ENCODE results near the gene SEPTIN8. TPM values are rescaled to one million over a fixed set of nuclear protein-coding genes. Genes with fewer than 3 reads are reported as not detected.

Gene SEPTIN8
- total RNA-seq, 1 experiment from 2014 or later: 21.4 TPM

DNA sequence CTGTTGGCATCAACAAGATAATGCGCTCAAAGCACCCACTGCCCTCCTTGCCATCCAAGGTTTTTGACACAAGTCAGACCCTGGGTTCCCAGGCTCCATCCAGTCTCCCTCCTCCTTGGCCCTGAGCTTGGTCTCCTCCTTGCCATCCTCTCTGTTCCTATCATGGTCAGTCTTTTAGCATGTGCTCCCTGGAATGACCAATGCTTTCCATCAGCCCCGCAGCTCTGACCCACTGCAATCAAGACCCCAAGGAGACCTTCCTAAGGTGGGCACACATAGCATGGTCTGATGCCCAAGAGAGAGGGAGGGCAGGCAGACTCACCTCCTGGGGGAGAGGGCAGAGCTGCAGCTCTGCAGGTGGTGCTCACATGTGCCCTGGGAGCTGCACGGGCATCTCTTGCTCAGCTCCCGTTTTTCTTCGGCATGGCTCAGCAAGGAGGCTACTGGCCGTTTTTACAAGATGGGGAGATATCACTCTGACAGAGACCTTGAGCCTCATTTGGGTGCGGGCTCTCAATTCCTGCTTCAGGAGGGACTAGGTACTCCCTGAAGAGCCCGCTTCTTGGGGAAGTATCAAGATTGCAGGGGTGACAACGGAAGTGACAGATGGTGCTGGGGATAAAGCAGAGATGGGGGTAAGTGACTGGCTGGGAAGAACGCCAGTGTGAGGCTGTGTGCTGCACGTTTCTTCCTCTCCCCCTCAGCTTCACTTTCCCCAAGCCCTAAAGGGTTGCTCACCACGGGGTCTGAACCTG, 3.3 kb downstream of the SEPTIN8 start:
- in situ Hi-C loops (cut with HindIII; ENCODE audit: low pct_unique_long_range_greater_than_20kb, low sequenced_read_pairs): no loop called here
- DNase-seq (ENCODE audit: low read depth, low spot score): no peak

DNA sequence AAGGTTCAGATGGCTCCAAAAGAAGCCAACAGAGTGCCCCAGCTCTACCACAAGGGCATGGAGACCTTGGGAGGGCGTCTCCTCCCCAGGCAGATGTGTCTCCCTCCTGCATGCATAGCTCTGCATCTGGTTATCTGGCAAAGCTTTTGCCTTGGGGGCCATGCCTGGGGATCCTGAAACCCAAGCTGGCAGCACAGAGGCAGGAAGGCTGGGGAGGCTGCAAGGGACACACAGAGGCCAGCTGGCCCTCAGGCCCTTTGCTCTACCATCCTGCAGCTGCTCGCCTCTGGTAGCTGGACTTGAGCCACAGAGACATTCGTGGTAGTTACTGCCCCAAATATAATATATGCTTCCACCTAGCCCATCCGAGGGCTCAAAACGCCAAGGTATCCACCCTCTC, 3.9 kb downstream of the SEPTIN8 start:
- no peak for DNase-seq (ENCODE audit: low read depth, low spot score)
- in situ Hi-C loops (cut with HindIII; ENCODE audit: low pct_unique_long_range_greater_than_20kb, low sequenced_read_pairs): no loop called here

DNA sequence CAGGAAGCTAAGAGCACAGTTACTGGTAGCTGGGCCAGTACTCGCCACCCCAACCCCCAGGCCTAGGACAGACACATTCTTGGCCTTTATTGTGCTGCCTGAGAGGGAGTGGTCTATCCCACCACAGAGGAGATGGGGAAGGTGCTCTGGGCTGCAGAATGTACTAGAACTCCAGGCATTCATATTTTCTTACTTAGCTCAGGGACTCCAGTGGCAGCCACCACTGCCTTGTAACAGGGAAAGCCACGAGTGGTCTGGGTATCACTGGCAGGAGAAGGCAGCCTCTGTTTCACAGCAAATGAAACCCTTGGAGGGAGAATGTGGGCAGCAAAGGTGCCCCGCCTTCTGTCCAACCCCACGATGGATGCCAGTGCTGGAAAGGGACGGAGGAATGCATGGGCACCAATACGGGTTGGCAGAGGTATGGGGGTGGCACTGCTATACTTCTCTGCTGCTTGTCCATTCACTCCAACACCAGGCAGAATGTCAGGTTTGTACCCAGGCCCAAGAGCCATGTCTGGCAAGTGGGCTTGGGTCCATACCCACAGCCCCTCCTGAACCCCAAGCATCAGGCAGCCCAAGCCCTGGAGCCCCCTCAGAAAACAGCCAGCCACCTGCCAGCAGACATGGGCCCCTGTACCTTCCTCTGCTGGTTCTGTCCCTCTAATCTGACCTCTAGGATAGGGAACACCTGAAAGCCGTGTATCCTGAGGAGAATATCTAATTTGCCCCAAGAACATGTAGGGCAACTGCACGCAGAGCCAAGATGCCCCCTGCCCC, 4.6 kb downstream of the SEPTIN8 start:
- no peak for DNase-seq (ENCODE audit: low read depth, low spot score)
- in situ Hi-C loops (cut with HindIII; ENCODE audit: low pct_unique_long_range_greater_than_20kb, low sequenced_read_pairs): no loop called here

DNA sequence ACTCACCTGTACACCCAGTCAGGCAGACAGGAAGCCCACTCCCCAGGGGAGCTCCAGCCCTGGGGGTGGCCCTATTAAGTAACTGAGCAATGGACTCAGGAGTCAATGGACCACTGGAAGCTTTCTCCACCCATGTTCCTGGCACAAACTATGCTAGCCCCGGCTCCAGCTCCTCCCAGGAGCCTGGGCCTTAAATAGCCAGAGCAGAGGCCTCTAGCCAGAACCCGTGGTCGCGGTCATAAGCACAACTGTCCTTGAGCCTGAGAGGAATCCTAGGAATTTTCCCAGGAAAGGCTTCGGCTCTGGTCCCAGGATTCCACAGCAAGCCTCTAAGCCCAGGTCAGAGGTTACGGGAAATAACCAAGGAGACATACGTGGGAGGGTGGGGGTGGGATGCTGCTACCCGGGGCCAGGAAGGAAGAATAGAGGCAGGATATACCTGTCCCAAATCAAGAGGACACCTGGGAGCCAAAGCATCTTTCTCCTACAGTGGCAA, 5.5 kb downstream of the SEPTIN8 start:
- in situ Hi-C loops (cut with HindIII; ENCODE audit: low pct_unique_long_range_greater_than_20kb, low sequenced_read_pairs): no loop called here

DNA sequence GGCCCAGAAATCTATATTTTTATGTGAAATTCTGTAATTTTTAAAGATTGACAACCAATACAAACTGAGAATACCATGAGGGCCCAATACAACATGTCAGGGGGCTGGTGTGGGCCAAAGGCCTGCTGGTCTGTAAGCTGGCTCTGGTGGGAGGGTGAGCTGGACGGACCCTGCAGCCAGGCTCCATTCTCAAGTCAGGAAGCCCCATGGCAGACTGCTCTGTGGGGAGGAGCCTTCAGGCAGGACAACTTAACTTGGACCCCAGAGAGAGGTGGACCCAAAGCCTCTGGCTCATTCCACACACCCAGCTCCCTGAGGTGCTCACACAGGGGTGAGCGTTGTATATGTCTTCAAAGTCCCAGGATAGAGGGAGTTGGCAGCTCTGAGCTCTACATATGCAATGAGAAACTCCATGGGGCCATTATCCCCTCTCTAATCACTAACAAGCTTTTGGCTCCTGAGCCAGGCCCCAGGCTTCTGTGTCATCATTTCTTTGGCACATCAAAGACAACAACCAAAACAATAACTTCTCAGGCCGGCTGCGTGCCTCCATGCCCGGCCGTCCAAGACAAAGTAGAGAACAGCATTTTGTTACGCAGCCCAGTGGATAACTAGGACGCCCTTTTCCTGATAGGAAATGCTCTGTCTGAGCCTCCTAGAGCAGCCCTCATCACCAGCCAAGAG, 6.4 kb downstream of the SEPTIN8 start:
- in situ Hi-C loops (cut with HindIII; ENCODE audit: low pct_unique_long_range_greater_than_20kb, low sequenced_read_pairs): no loop called here
- DNase-seq (ENCODE audit: low read depth, low spot score): no peak

More for the DNA sequence above, 5.5 kb downstream of the SEPTIN8 start:
- DNase-seq (ENCODE audit: low read depth, low spot score): no peak

DNA sequence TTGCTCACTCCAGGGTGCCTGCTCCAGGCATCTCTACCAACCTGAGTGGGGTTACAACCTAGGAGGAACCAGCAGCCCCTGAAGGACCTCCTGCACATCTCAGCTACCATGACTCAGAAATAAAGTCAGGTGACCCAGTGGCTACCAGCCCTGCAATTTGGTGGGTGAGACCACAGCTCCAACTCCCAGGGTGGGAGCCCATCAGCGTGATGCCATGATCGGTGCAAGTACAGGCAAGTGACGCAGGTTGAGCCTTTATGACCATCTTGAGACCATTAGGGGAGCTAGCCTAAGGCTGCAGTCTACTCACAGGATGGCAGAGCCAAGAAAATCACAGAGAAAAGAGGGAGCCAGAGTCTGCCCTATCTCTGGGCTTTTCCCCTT, 8.6 kb downstream of the SEPTIN8 start:
- no peak for DNase-seq (ENCODE audit: low read depth, low spot score)
- in situ Hi-C loops (cut with HindIII; ENCODE audit: low pct_unique_long_range_greater_than_20kb, low sequenced_read_pairs): no loop called here

DNA sequence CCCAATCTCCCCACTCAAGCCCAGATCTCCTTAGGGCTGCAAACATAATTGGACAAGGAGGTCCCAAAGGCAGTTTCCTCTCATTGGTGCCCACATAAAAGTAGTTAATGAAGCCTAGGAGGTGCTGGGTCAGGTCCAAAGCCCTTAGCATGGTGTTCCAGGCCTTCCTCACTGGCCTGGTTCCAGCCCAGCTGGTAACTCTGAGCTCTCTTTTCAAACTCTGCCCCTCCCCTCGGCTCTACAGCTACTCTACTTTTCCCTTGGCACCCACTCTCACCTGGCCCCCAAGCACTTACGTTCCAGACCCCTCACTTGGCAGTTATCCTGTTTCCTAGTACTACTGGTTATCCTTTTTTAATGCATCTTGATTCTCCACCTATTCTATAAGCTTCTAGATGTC, 9.9 kb downstream of the SEPTIN8 start:
- in situ Hi-C loops (cut with HindIII; ENCODE audit: low pct_unique_long_range_greater_than_20kb, low sequenced_read_pairs): no loop called here
- no peak for DNase-seq (ENCODE audit: low read depth, low spot score)

DNA sequence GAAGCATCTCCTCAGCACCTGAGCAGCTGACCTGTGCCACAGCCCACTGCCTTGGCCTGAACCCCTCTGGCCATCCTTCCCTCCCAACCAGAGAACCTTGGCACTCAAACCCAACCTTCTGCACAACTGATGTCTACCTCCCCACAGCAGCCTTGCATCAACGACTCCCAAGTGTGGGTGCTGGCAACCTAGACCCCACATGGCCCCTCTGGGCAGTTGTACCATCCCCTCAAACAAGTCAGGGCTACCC, 10.3 kb downstream of the SEPTIN8 start:
- no peak for DNase-seq (ENCODE audit: low read depth, low spot score)
- in situ Hi-C loops (cut with HindIII; ENCODE audit: low pct_unique_long_range_greater_than_20kb, low sequenced_read_pairs): no loop called here

DNA sequence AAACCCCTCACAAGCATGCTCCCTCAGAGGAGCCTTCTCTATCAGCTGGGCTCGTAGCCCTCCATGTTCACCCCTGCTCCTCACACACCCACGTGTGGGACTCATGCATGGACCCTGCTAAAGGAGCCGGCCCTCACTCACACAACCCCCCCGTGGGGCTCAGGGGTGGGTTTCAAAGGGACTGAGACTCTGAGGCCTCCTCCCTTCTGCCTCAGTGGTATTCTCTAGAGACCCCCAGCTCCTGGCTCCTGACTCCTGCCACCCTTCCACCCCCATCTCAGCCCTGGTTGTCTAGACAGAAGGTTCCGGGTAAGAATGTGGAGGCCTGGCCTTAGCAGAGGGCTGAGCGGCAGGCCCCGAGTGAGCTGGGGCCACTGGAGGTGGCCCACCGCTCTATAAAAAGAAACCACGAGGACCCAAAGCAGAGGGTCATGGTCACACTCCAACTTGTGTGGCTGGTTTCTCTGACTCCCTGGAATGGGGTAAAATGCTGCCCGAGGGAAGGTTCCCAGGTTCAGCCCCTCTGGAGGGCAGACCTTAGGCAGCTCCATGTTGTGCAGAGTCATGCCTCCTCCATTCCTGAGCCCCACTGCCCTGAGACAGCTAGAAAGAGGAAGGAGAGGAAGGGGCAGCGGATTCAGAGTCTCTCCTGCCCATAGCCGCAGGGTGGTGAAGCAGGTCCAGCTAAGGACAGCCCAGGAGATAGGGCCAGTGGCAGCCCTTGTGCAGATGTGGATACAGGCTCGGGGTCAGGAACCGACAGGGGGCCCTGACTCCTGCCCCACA, 10.8 kb downstream of the SEPTIN8 start:
- in situ Hi-C loops (cut with HindIII; ENCODE audit: low pct_unique_long_range_greater_than_20kb, low sequenced_read_pairs): no loop called here
- DNase-seq (ENCODE audit: low read depth, low spot score): no peak

DNA sequence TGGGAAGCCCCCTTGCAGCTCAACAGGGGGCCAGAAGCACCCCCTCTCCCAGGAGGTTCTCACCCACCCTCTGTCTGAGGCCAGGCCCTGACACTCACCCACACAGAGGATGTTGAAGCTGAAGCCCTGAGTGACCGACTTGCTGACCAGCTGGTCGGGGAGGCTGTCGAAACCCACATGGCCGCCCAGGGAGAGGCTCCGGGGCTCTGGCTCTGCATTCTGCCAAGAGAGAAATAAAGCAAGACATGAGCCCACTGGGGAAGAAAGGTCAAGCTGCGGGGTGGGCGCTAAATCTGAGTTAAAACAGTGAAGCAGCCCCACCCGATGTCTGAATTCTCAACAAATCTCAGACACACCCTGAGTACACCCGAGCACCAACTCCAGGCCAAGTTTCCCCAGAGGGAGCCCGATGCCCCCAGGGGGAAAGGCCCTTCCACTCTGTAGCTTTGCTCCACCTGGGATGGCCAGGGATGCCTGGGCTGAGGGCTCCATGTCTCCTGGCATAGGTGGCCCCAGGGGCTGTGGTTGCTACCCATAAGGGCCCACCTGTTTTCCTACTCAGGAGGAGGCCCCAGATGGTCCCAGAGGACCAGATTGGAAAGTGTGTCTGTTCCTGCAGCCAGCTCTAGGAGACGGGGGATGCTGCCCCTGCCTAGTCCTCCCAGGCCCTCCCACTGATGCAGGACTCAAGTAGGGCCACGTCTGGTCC, 11.6 kb downstream of the SEPTIN8 start:
- in situ Hi-C loops (cut with HindIII; ENCODE audit: low pct_unique_long_range_greater_than_20kb, low sequenced_read_pairs): no loop called here
- no peak for DNase-seq (ENCODE audit: low read depth, low spot score)

DNA sequence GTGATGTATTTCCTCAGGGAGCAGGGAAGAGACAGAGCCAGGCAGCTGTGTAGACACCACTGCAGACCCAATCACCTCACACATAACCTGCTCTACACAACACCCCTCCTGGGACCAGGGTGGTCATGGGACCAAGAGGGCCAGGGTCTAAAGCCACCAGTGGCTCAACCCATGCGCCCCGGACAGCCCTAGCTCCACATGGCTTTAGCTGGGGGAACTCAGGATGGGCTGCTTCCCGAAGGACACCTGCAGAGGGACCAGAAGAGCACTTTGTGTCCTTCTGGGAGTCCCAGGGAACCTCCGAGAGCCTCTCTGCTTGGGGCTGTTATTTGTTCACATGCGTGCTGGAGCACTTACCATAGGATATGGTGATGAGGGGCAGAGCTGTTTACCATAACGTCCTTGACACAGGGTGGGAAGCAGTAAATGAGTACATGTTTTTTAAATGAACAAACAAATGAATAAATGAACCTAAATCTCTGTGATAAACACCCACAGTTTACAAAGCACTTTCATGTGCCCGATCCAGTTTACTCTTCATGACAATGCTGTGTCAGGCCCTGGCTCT, 12.3 kb downstream of the SEPTIN8 start:
- no peak for DNase-seq (ENCODE audit: low read depth, low spot score)
- in situ Hi-C loops (cut with HindIII; ENCODE audit: low pct_unique_long_range_greater_than_20kb, low sequenced_read_pairs): no loop called here

DNA sequence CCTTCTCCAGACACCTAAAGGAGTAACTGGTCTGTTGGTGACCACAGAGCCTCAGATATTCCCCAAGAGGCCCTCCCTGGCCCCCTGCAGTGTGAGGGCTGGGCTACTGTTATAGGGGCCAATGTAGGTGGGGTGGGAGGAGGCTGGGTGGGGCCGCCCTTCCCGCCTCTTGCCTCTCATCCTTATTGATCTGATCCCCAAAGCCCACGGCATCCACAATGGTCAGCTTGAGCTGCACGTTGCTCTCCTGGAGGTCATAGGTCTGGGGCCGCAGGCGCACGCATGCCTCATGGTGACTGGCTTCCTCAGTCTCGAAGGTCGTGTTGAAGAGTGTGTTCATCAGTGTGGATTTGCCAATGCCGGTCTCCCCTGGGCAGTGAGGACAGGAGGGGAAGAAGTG, 13.0 kb downstream of the SEPTIN8 start:
- no peak for DNase-seq (ENCODE audit: low read depth, low spot score)
- in situ Hi-C loops (cut with HindIII; ENCODE audit: low pct_unique_long_range_greater_than_20kb, low sequenced_read_pairs): no loop called here

DNA sequence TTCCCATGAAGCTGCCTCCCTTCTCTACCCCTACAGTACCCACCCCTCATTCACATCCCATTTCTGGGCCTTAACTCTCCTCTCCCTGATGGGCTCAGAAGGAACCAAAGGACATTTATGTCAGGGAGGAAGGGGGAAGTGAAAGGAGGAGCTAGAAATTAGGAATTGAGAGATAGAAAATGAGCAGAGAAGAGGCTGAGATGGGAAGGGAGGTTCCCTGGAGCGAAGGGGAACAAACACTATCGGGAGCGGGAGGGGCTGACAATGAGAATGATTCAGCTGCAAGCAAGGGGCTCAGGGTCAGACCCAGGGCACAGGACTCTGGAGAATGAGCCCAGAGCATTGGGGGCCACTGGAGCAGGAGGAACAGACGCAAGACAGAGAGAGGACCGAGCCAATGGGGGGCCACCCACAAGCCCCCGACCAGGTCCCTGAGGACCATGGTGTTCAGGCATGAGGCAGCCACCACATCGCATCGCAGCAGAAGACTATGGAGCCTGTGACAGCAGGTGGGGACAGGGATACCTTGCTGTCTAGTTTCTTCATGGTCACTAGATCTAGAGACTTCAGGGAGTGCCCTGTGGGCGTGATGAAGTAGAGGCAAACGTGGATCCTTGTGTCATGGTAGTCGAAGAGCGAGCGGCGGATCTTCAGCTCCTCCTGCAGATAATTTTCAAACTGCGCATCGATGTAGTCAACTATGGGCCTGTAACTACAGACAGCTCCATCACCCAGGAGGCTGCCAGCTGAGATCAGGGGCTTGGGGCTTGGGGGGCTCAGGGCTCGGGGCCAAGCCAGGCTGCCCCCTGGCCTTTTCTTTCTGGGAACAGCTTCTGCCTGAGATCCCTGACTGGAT, 13.6 kb downstream of the SEPTIN8 start:
- in situ Hi-C loops (cut with HindIII; ENCODE audit: low pct_unique_long_range_greater_than_20kb, low sequenced_read_pairs): no loop called here
- DNase-seq (ENCODE audit: low read depth, low spot score): no peak

DNA sequence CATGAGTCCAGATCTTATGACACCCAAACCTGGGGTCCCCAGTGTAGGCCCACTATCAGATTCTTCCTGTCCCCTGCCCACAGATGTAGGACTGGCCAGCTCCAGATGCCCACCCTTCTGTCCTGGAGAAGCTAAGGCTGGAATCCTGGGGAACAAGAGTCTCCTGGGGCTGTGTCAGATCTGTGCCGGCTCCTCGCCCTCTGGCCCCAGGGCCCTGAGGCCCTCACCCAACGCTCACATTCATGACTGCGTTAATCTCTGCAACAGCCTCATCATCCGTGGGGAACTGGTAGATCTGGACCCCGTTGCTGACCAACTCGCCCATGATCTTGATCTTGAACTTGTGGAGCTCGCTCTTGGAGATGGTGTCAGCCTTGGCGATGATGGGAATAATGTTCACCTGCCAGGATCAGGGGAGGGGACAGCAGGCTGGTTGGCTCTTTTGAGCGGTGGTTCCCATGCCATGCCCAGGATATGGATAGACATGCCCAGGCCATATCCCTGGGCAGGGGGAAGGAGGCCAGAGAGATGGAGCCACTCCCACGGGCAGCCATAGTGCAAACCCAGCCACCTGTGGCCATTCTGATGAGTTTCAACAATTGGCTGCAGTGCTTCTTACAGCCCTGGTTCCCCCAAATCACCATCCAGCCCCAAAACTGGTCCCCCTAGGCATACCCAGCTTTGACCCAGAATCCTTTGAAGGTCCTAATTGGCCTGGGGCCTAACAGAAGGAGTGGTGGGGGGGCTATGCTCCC, 14.6 kb downstream of the SEPTIN8 start:
- DNase-seq (ENCODE audit: low read depth, low spot score): no peak
- in situ Hi-C loops (cut with HindIII; ENCODE audit: low pct_unique_long_range_greater_than_20kb, low sequenced_read_pairs): no loop called here

DNA sequence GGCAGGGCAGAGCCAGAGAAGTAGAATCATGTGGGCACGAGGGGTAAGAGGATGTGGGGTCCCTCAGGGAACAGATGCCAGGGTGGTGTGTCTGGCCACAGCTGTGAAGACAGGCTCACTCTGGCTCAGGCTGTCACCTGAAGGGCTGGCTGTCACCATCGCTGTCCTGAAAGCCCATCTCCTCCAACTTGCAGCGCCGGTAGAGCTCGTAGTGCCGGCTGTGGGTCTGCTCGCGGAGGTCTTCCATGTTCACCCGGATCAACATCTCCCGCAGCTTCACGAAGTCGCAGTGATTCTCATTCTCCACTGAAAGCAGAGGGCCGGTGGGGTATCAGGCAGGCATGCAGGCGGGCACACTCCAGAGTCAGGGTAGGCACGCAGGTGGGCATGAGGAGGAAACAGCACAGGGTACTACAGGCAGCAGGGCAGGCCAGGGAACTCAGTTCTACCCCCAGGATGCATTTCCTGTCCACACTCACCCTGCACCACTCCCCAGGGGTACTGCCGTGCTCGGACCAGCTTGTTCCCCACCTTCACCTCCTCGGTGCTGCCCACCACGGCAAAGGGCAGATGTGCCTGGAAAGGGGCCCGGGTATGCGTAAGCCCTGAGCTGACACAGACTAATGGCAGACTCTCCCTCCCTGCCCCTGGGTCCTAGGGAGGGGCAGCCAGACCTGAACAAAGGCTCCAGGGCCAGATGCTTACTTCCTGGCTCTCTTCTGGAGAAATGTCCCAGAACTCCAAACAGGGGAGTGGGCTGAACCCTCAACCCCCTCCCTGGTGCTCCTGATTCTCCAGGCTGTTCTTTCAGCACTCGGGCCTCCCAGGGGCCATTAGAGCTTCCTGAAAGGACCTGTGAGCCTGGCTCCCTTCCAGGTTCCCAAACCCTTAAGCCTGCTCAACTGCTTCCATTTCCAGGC, 15.5 kb downstream of the SEPTIN8 start:
- in situ Hi-C loops (cut with HindIII; ENCODE audit: low pct_unique_long_range_greater_than_20kb, low sequenced_read_pairs): no loop called here
- DNase-seq (ENCODE audit: low read depth, low spot score): no peak
